GM23338 (cell line): ENCODE data around the gene STRA8. TPM values are rescaled to one million over a fixed set of nuclear protein-coding genes. Genes with fewer than 3 reads are reported as not detected.

Experiments
- ATAC-seq: fragments of 200-7000 bp; cut with Tn5 transposase; 3 replicates; pipeline ENCODE4 v1.9.1; 2020
- DNase-seq: peaks from one replicate; pipeline ENCODE4 v3.0.0-alpha.2; 2015; ENCODE audit warnings: low spot score
- H2AFZ ChIP-seq: fragments of 200-600 bp; sonication (generic); 2 replicates; pipeline ENCODE4 v1.8.0; 2016; ENCODE audit warnings: antibody characterized with exemption, mild to moderate bottlenecking, moderate library complexity
- H3F3A ChIP-seq: fragments of 200-600 bp; sonication (generic); replicated peaks from 2 replicates; pipeline ENCODE4 v1.8.0; 2017; ENCODE audit warnings: antibody characterized with exemption, mixed run types, low read depth
- H3K27ac ChIP-seq: fragments of 200-600 bp; sonication (generic); 2 replicates; pipeline ENCODE4 v1.6.1; 2016; ENCODE audit warnings: low read depth
- H3K27me3 ChIP-seq: fragments of 200-600 bp; sonication (generic); 2 replicates; pipeline ENCODE4 v1.8.0; 2016; ENCODE audit warnings: mild to moderate bottlenecking, mixed run types, moderate library complexity; ENCODE audit not compliant: insufficient read depth
- H3K36me3 ChIP-seq: fragments of 200-600 bp; sonication (generic); 2 replicates; pipeline ENCODE4 v1.8.0; 2016; ENCODE audit warnings: mild to moderate bottlenecking; ENCODE audit not compliant: insufficient read depth
- H3K4me1 ChIP-seq: fragments of 200-600 bp; sonication (generic); 2 replicates; pipeline ENCODE4 v1.8.0; 2016; ENCODE audit warnings: mild to moderate bottlenecking, moderate library complexity; ENCODE audit not compliant: insufficient read depth
- H3K4me2 ChIP-seq: fragments of 200-600 bp; sonication (generic); 2 replicates; pipeline ENCODE4 v1.7.1; 2017; ENCODE audit warnings: mixed run types
- H3K4me3 ChIP-seq: fragments of 200-600 bp; sonication (generic); 2 replicates; pipeline ENCODE4 v1.6.1; 2016; ENCODE audit warnings: mixed run types
- H3K79me2 ChIP-seq: fragments of 200-600 bp; sonication (generic); replicated peaks from 2 replicates; pipeline ENCODE4 v1.8.0; 2017; ENCODE audit warnings: mild to moderate bottlenecking; ENCODE audit not compliant: insufficient read depth
- H3K9me2 ChIP-seq: fragments of 200-600 bp; sonication (generic); 2 replicates; pipeline ENCODE4 v1.8.0; 2017; ENCODE audit not compliant: insufficient read depth
- H4K20me1 ChIP-seq: fragments of 200-600 bp; sonication (generic); replicated peaks from 2 replicates; pipeline ENCODE4 v1.8.0; 2017; ENCODE audit warnings: mild to moderate bottlenecking; ENCODE audit not compliant: insufficient read depth
- H3K27ac Mint-ChIP-seq: 2 replicates; pipeline ENCODE4 v1.8.0; 2020; ENCODE audit warnings: inconsistent platforms, mild to moderate bottlenecking, moderate library complexity, mixed read lengths
- H3K27me3 Mint-ChIP-seq: 3 replicates; pipeline ENCODE4 v1.8.0; 2022; ENCODE audit warnings: low read depth, mild to moderate bottlenecking, moderate library complexity, mixed read lengths, inconsistent platforms; ENCODE audit not compliant: insufficient read depth, poor library complexity
- H3K36me3 Mint-ChIP-seq: 3 replicates; pipeline ENCODE4 v1.8.0; 2021; ENCODE audit warnings: low read depth, mild to moderate bottlenecking, inconsistent platforms, moderate library complexity, mixed read lengths
- H3K4me1 Mint-ChIP-seq: 3 replicates; pipeline ENCODE4 v1.8.0; 2020; ENCODE audit warnings: mild to moderate bottlenecking, inconsistent platforms, mixed read lengths
- H3K4me3 Mint-ChIP-seq: 3 replicates; pipeline ENCODE4 v1.8.0; 2021; ENCODE audit warnings: moderate library complexity, mild to moderate bottlenecking, inconsistent platforms, mixed read lengths
- H3K9me3 Mint-ChIP-seq: 3 replicates; pipeline ENCODE4 v1.8.0; 2020; ENCODE audit warnings: moderate library complexity, mild to moderate bottlenecking, inconsistent platforms, mixed read lengths
- JUNB ChIP-seq: IDR thresholded peaks from one replicate; pipeline ENCODE4 v1.6.1; 2016; ENCODE audit warnings: antibody characterized with exemption; ENCODE audit not compliant: unreplicated experiment
- POLR2AphosphoS5 ChIP-seq: IDR thresholded peaks from 2 replicates; pipeline ENCODE4 v1.6.1; 2016; ENCODE audit warnings: antibody characterized with exemption, low read depth
- STAT1 ChIP-seq: IDR thresholded peaks from one replicate; pipeline ENCODE4 v1.6.1; 2016; ENCODE audit warnings: antibody characterized with exemption; ENCODE audit not compliant: unreplicated experiment
- ZNF114 ChIP-seq: fragments of 250-450 bp; sonication (Bioruptor Pico); IDR thresholded peaks from 2 replicates; pipeline ENCODE4 v1.5.0; 2020; ENCODE audit warnings: mild to moderate bottlenecking, moderate library complexity
- polyA plus RNA-seq: library from polyadenylated mRNA; unstranded; fragments of >200 nt; fragmentation: Nextera tagmentation; extraction: Ambion mirVana; gene quantifications from 2 replicates; pipeline ENCODE4 v1.2.1, GENCODE V29; 2016
- total RNA-seq: library from RNA; depleted of rRNA; stranded (reverse); fragments of >200 nt; shearing (Covaris generic); gene quantifications from 2 replicates; pipeline ENCODE4 v1.2.3, GENCODE V29; 2014
- TF ChIP-seq, protein P1 (sequence below): IDR thresholded peaks from 2 replicates; pipeline ENCODE4 v1.6.1; 2016; ENCODE audit warnings: antibody characterized with exemption
- TF ChIP-seq, protein P2 (sequence below): fragments of 250-450 bp; sonication (Bioruptor Pico); IDR thresholded peaks from 2 replicates; pipeline ENCODE4 v1.5.0; 2020; ENCODE audit warnings: mild to moderate bottlenecking, moderate library complexity
- TF ChIP-seq, protein P3 (sequence below), 2 experiments: fragments of 200-600 bp in 1 of 2; sonication (generic) in 1 of 2; conservative IDR thresholded peaks; 2 replicates each; pipeline versions ENCODE4 v1.5.1 to v1.6.1; 2016 to 2017; ENCODE audit warnings: antibody characterized with exemption in 2 of 2, low read depth in 2 of 2, mild to moderate bottlenecking in 2 of 2, moderate library complexity in 1 of 2

The STRA8 gene
- total and polyA plus RNA-seq, 2 experiments from 2014 or later, result not detected

DNA sequence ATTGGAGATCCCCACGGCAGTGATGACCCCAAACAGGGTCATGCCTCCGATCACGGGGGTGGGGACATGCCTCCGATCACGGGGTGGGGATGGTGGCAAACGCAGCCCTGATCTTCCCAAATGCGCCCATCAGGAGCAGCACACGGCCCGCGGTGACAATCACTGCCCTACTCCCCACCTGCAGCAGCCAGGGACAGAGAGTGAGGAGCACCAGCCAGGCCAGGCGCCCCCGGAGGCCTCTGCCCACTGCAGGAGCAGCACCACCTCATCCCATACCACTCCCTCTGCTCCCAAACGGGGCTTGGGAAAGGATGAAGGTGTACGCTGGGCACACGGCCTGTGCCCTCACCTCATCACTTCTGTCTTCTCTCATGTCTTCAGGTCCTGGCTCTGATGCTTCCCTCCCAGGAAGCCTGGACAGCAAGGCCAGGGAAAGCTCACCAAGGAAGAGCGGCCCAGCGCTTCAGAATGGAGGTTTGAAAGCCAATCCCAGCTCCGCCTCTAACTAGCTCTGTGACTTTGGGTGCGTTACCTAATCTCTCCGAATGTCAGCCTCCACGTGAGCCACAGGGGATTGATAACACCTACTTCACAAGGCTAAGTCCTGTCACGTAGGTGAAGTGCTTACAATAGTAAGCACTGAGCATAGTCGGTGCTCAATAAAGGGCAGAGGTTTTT lies 37.1 kb downstream of the STRA8 start:
- Mint-ChIP-seq H3K27ac (no peak overlapping the region), H3K27me3 (peaks cover 12% of the 10 kb centered on the region)
- peak overlapping the region; percentile 86; the same call in 1 of the 2 replicates for H2AFZ ChIP-seq

More for the DNA sequence above, 37.1 kb downstream of the STRA8 start:
- Histone ChIP-seq H3K4me3 (no peak overlapping the region), H3K4me2 (no peak overlapping the region), H3F3A (no peaks in the 10 kb centered on the region), H3K27ac (no peak overlapping the region), H3K9me2 (no peaks in the 10 kb centered on the region), H3K79me2 (no peaks in the 10 kb centered on the region), H3K27me3 (no peaks in the 10 kb centered on the region), H3K4me1 (no peaks in the 10 kb centered on the region), H4K20me1 (no peaks in the 10 kb centered on the region), H3K36me3 (no peaks in the 10 kb centered on the region)
- Mint-ChIP-seq H3K9me3 (peaks cover 31% of the 10 kb centered on the region), H3K36me3 (peaks cover 2% of the 10 kb centered on the region; the same call in 2 of the 3 replicates), H3K4me3 (no peak overlapping the region), H3K4me1 (no peaks in the 10 kb centered on the region)
- ATAC-seq (peak; percentile 57), DNase-seq (no peak)
- TF ChIP-seq STAT1, result no peak
- TF ChIP-seq ZNF114 (CRISPR knock-in tag), result no peak
- TF ChIP-seq POLR2AphosphoS5, result no peak
- TF ChIP-seq, protein P1, sequence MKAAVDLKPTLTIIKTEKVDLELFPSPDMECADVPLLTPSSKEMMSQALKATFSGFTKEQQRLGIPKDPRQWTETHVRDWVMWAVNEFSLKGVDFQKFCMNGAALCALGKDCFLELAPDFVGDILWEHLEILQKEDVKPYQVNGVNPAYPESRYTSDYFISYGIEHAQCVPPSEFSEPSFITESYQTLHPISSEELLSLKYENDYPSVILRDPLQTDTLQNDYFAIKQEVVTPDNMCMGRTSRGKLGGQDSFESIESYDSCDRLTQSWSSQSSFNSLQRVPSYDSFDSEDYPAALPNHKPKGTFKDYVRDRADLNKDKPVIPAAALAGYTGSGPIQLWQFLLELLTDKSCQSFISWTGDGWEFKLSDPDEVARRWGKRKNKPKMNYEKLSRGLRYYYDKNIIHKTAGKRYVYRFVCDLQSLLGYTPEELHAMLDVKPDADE, result no peak
- TF ChIP-seq, protein P2, sequence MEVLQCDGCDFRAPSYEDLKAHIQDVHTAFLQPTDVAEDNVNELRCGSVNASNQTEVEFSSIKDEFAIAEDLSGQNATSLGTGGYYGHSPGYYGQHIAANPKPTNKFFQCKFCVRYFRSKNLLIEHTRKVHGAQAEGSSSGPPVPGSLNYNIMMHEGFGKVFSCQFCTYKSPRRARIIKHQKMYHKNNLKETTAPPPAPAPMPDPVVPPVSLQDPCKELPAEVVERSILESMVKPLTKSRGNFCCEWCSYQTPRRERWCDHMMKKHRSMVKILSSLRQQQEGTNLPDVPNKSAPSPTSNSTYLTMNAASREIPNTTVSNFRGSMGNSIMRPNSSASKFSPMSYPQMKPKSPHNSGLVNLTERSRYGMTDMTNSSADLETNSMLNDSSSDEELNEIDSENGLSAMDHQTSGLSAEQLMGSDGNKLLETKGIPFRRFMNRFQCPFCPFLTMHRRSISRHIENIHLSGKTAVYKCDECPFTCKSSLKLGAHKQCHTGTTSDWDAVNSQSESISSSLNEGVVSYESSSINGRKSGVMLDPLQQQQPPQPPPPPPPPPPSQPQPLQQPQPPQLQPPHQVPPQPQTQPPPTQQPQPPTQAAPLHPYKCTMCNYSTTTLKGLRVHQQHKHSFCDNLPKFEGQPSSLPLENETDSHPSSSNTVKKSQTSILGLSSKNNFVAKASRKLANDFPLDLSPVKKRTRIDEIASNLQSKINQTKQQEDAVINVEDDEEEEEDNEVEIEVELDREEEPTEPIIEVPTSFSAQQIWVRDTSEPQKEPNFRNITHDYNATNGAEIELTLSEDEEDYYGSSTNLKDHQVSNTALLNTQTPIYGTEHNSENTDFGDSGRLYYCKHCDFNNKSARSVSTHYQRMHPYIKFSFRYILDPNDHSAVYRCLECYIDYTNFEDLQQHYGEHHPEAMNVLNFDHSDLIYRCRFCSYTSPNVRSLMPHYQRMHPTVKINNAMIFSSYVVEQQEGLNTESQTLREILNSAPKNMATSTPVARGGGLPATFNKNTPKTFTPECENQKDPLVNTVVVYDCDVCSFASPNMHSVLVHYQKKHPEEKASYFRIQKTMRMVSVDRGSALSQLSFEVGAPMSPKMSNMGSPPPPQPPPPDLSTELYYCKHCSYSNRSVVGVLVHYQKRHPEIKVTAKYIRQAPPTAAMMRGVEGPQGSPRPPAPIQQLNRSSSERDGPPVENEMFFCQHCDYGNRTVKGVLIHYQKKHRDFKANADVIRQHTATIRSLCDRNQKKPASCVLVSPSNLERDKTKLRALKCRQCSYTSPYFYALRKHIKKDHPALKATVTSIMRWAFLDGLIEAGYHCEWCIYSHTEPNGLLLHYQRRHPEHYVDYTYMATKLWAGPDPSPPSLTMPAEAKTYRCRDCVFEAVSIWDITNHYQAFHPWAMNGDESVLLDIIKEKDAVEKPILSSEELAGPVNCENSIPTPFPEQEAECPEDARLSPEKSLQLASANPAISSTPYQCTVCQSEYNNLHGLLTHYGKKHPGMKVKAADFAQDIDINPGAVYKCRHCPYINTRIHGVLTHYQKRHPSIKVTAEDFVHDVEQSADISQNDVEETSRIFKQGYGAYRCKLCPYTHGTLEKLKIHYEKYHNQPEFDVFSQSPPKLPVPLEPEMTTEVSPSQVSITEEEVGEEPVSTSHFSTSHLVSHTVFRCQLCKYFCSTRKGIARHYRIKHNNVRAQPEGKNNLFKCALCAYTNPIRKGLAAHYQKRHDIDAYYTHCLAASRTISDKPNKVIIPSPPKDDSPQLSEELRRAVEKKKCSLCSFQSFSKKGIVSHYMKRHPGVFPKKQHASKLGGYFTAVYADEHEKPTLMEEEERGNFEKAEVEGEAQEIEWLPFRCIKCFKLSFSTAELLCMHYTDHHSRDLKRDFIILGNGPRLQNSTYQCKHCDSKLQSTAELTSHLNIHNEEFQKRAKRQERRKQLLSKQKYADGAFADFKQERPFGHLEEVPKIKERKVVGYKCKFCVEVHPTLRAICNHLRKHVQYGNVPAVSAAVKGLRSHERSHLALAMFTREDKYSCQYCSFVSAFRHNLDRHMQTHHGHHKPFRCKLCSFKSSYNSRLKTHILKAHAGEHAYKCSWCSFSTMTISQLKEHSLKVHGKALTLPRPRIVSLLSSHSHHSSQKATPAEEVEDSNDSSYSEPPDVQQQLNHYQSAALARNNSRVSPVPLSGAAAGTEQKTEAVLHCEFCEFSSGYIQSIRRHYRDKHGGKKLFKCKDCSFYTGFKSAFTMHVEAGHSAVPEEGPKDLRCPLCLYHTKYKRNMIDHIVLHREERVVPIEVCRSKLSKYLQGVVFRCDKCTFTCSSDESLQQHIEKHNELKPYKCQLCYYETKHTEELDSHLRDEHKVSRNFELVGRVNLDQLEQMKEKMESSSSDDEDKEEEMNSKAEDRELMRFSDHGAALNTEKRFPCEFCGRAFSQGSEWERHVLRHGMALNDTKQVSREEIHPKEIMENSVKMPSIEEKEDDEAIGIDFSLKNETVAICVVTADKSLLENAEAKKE (CRISPR knock-in tag), result no peak
- TF ChIP-seq, protein P3, sequence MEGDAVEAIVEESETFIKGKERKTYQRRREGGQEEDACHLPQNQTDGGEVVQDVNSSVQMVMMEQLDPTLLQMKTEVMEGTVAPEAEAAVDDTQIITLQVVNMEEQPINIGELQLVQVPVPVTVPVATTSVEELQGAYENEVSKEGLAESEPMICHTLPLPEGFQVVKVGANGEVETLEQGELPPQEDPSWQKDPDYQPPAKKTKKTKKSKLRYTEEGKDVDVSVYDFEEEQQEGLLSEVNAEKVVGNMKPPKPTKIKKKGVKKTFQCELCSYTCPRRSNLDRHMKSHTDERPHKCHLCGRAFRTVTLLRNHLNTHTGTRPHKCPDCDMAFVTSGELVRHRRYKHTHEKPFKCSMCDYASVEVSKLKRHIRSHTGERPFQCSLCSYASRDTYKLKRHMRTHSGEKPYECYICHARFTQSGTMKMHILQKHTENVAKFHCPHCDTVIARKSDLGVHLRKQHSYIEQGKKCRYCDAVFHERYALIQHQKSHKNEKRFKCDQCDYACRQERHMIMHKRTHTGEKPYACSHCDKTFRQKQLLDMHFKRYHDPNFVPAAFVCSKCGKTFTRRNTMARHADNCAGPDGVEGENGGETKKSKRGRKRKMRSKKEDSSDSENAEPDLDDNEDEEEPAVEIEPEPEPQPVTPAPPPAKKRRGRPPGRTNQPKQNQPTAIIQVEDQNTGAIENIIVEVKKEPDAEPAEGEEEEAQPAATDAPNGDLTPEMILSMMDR (conservative IDR thresholded peaks at IDR 0.05; ENCODE audit: low read depth in 2 of 2), result 0 out of 4 replicates have a peak, but pooled peaks of 1 of the 2 experiments have one; percentile 4
- no peak for TF ChIP-seq JUNB
